Measurements from ENCODE around the gene TMPRSS12.

DNA sequence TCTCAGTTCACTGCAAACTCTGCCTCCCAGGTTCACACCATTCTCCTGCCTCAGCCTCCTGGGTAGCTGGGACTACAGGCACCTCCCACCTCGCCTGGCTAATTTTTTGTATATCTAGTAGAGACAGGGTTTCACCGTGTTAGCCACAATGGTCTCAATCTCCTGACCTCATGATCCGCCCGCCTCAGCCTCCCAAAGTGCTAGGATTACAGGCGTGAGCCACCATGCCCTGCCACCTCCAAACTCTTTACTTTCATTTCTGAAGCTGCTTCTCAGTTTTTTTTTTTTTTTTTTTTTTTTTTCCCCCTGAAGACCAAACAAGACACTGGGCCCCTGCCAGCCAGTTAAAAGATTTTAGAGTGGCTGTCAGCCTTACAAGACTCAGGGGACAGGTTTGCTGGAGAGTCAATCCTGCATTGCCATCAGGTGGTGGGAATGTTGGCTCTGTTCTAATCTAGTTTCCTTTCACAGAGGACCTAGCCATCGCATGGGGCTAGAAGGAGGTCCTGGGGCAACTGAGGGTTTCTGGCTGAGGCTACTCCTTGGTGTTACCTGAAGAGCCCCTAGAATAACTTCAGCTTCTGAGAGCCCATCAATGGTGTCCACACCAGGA is 72.3 kb downstream of the TMPRSS12 start:
- TF ChIP-seq POLR2A (IDR thresholded peaks at IDR 0.05) (no peak), CTCF (IDR thresholded peaks at IDR 0.05) (no peak)
